Panc1 (cell line): ENCODE measurements around the gene MPC1. TPM values are rescaled to one million over a fixed set of nuclear protein-coding genes. Genes with fewer than 3 reads are reported as not detected.

Experiments
- ATAC-seq: fragments of 200-7000 bp; cut with Tn5 transposase; 2 replicates; pipeline ENCODE4 v1.9.1; 2020; ENCODE audit warnings: mild to moderate bottlenecking, moderate library complexity
- BruUV-seq: library from RNA; stranded (reverse); fragments of 400-500 nt; replicated peaks from 2 replicates; lab custom pipeline; 2021; lab: Mats Ljungman, UMichigan
- CTCF ChIA-PET: fragments of 300-600 bp; sonication (Branson Sonifier 250); formaldehyde crosslinking; loops from one replicate; lab custom pipeline; 2022; ENCODE audit warnings: antibody characterized with exemption; lab: Charles Lee
- POLR2A ChIA-PET: fragments of 300-600 bp; sonication (Branson Sonifier 250); formaldehyde crosslinking; loops from one replicate; lab custom pipeline; 2022; ENCODE audit warnings: antibody characterized with exemption; lab: Charles Lee
- DNase-seq: peaks from one replicate; pipeline ENCODE4 v3.0.0-alpha.2; 2010; ENCODE audit warnings: low read depth, low spot score
- H3K27ac ChIP-seq: 2 replicates; pipeline ENCODE4 v1.5.1; 2011; ENCODE audit warnings: mild to moderate bottlenecking, low read length, inconsistent platforms
- H3K27me3 ChIP-seq: fragments of 200-500 bp; sonication (Bioruptor generic); 2 replicates; pipeline ENCODE4 v1.6.0; 2014; ENCODE audit warnings: low read length, inconsistent platforms; ENCODE audit not compliant: control insufficient read depth, insufficient read depth
- H3K36me3 ChIP-seq: fragments of 200-500 bp; sonication (Bioruptor generic); 2 replicates; pipeline ENCODE4 v1.5.1; 2014; ENCODE audit warnings: inconsistent platforms, mild to moderate bottlenecking, low read length, moderate library complexity; ENCODE audit not compliant: control insufficient read depth, insufficient read depth
- H3K4me1 ChIP-seq: 2 replicates; pipeline ENCODE4 v1.5.1; 2011; ENCODE audit warnings: inconsistent platforms, mild to moderate bottlenecking, low read length, moderate library complexity; ENCODE audit not compliant: control insufficient read depth, insufficient read depth
- H3K4me3 ChIP-seq, 2 experiments: 2 replicates each; pipeline ENCODE4 v1.5.1; 2011 to 2012; ENCODE audit warnings: low read depth in 2 of 2, low read length in 2 of 2, mild to moderate bottlenecking in 2 of 2, inconsistent platforms in 1 of 2, moderate library complexity in 1 of 2
- H3K9me3 ChIP-seq: fragments of 200-500 bp; sonication (Bioruptor generic); 2 replicates; pipeline ENCODE4 v1.5.1; 2014; ENCODE audit warnings: low read depth, mild to moderate bottlenecking, inconsistent platforms, low read length, moderate library complexity; ENCODE audit not compliant: control insufficient read depth, insufficient read depth
- CTCF ChIP-seq: fragments of 450-650 bp; IDR thresholded peaks from 2 replicates; pipeline ENCODE4 v1.5.1; 2017; ENCODE audit warnings: mild to moderate bottlenecking
- POLR2AphosphoS5 ChIP-seq: IDR thresholded peaks from 2 replicates; pipeline ENCODE4 v1.6.1; 2012; ENCODE audit warnings: mild to moderate bottlenecking, low read depth, low read length, moderate library complexity
- REST ChIP-seq, 2 experiments: IDR thresholded peaks; 2 replicates each; pipeline ENCODE4 v1.6.1; 2011 to 2012; ENCODE audit warnings: low read depth in 2 of 2, control low read depth in 1 of 2, low read length in 1 of 2, mild to moderate bottlenecking in 1 of 2, moderate library complexity in 1 of 2; ENCODE audit not compliant: insufficient read depth in 1 of 2
- SIN3A ChIP-seq: IDR thresholded peaks from 2 replicates; pipeline ENCODE4 v1.6.1; 2012; ENCODE audit warnings: low read depth, mild to moderate bottlenecking, low read length, moderate library complexity, borderline replicate concordance; ENCODE audit not compliant: insufficient read depth
- TCF7L2 ChIP-seq: IDR thresholded peaks from 2 replicates; pipeline ENCODE4 v1.6.1; 2011; ENCODE audit warnings: mild to moderate bottlenecking, low read depth, low read length, inconsistent platforms
- in situ Hi-C: cut with HindIII; loops from 2 replicates; pipeline ENCODE4 v1.10.0; 2016; ENCODE audit warnings: low sequenced_read_pairs, low pct_unique_long_range_greater_than_20kb
- intact Hi-C: fragments of 100-400 bp; cut with micrococcal nuclease; formaldehyde crosslinking; loops from one replicate; pipeline ENCODE4 v1.10.0; 2022; ENCODE audit not compliant: unreplicated experiment
- total RNA-seq: library from RNA; stranded (reverse); gene quantifications from one replicate; pipeline ENCODE4 v1.2.1, GENCODE V29; 2021; ENCODE audit not compliant: unreplicated experiment

Gene MPC1
- total RNA-seq, 1 experiment from 2014 or later = 7.0 TPM

DNA sequence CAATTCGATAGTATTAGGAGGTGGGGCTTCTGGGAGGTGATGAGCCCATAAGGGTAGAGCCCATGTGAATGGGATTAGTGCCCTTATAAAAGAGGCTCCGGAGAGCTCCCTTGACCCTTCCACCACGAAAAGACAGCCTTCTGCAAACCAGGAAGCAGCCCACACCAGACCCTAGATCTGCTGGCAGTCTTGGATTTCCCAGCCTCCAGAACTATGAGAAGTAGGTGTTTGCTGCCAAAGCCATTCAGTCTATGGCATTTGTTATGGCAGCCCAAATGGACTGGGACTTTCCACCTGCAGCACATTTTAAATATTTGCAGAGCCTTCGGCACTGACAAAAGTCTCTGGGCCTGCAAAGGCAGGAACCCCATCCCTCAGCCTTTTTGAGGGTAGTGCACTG lies 28.6 kb downstream of the MPC1 start:
- intact Hi-C loops = no loop called here
- TF ChIP-seq TCF7L2 (no peak), CTCF (no peak), REST (IDR thresholded peaks at IDR 0.05; ENCODE audit: insufficient read depth in 1 of 2, low read depth in 2 of 2, low read length in 1 of 2) (no peak), SIN3A (no peak), POLR2AphosphoS5 (no peak)
- POLR2A ChIA-PET = no interaction called here
- Histone ChIP-seq H3K27me3 (peaks cover 8% of the 10 kb centered on the region; the same call in 1 of the 2 replicates), H3K9me3 (no peaks in the 10 kb centered on the region), H3K36me3 (no peaks in the 10 kb centered on the region), H3K27ac (no peak overlapping the region), H3K4me1 (no peaks in the 10 kb centered on the region), H3K4me3 (no peak overlapping the region)
- BruUV-seq = no TSS peak
- ATAC-seq (no peak), DNase-seq (no peak)
- CTCF ChIA-PET = no interaction called here
- in situ Hi-C loops = no loop called here

DNA sequence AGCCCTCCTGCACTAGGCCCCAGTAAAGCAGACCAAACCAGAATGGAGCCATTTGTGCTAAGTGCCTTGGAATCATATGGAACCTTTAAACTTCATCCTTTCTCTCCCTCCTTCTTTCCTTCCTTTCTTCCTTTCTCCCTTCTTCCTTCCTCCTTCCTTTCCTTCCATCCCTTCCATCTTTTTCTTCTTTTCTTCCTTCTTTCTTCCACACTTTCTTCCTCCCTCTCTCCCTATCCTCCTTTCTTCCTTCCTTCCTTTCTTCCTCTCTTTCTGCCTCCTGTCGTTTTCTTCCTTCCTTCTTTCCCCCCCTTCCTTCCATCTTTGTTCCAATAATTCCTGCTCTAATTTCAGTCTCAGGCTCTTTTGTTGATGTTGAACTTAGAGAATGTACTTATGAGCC lies 29.2 kb downstream of the MPC1 start:
- in situ Hi-C loops = no loop called here
- intact Hi-C loops = no loop called here
- ChIA-PET CTCF (no interaction called here), POLR2A (no interaction called here)
- no peak for DNase-seq
- Histone ChIP-seq H3K9me3 (no peaks in the 10 kb centered on the region), H3K4me1 (no peaks in the 10 kb centered on the region), H3K36me3 (no peaks in the 10 kb centered on the region), H3K27ac (no peak overlapping the region), H3K27me3 (peaks cover 8% of the 10 kb centered on the region; the same call in 1 of the 2 replicates), H3K4me3 (no peak overlapping the region)
- no peak for ATAC-seq
- TF ChIP-seq SIN3A (no peak), POLR2AphosphoS5 (no peak), REST (IDR thresholded peaks at IDR 0.05; ENCODE audit: insufficient read depth in 1 of 2, low read depth in 2 of 2, low read length in 1 of 2) (no peak), CTCF (no peak), TCF7L2 (no peak)
- no TSS peak for BruUV-seq
